NB4 (cell line): ENCODE data around the gene NAALADL2.
"Not testable (repeated sequence)": the region's sequence is repeated elsewhere in the genome, so short reads cannot be mapped to it uniquely, and the experiment has no call there.

Experiments used
- POLR2A ChIP-seq: IDR thresholded peaks from 2 replicates; pipeline ENCODE4 v1.6.1; 2011; ENCODE audit warnings: mild to moderate bottlenecking; ENCODE audit not compliant: insufficient read length; ENCODE audit errors: extremely low read depth
- TF ChIP-seq, protein P1 (sequence below): IDR thresholded peaks from one replicate; pipeline ENCODE4 v1.5.1; 2012; ENCODE audit warnings: low read depth, low read length

DNA sequence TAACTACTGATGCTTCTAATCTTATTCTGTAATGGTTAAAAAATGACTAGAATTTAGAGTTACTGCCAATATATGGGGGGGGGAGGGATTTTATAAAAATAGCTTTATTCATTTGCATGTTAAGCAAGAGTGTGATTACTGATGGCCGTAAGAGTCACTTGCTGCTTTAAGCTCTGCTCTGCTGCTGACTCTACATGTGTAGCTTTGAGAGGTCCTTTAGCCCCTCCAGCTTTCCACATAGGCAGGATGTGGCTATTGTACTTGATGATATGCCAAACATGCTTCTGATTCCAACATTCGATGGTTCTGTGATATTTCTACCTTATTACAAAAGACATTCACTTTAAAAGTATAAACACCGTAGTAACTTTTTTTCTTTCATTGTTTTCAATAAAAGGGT is 511.3 kb downstream of the NAALADL2 start:
- TF ChIP-seq, protein P1, sequence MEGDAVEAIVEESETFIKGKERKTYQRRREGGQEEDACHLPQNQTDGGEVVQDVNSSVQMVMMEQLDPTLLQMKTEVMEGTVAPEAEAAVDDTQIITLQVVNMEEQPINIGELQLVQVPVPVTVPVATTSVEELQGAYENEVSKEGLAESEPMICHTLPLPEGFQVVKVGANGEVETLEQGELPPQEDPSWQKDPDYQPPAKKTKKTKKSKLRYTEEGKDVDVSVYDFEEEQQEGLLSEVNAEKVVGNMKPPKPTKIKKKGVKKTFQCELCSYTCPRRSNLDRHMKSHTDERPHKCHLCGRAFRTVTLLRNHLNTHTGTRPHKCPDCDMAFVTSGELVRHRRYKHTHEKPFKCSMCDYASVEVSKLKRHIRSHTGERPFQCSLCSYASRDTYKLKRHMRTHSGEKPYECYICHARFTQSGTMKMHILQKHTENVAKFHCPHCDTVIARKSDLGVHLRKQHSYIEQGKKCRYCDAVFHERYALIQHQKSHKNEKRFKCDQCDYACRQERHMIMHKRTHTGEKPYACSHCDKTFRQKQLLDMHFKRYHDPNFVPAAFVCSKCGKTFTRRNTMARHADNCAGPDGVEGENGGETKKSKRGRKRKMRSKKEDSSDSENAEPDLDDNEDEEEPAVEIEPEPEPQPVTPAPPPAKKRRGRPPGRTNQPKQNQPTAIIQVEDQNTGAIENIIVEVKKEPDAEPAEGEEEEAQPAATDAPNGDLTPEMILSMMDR, result not testable (repeated sequence)
- TF ChIP-seq POLR2A, result not testable (repeated sequence)
